HepG2 (cell line): ENCODE measurements around the gene PPP1R7. TPM values are rescaled to one million over a fixed set of nuclear protein-coding genes. Genes with fewer than 3 reads are reported as not detected.

Source experiments
- ATAC-seq: fragments of 200-7000 bp; cut with Tn5 transposase; 3 replicates; pipeline ENCODE4 v1.9.1; 2020; ENCODE audit warnings: mild to moderate bottlenecking, moderate library complexity
- BruUV-seq: library from RNA; stranded (reverse); fragments of 400-500 nt; replicated peaks from 2 replicates; lab custom pipeline; 2021; lab: Mats Ljungman, UMichigan
- CTCF ChIA-PET: fragments of 300-600 bp; formaldehyde crosslinking; extraction: SDS; loops from one replicate; lab custom pipeline; 2021; ENCODE audit warnings: low total read pairs, inconsistent platforms, low intra/inter-chr PET ratio; lab: Yijun Ruan, JAX
- POLR2A ChIA-PET: fragments of 350-600 bp; sonication (Branson Sonifier 250); formaldehyde crosslinking; loops from one replicate; lab custom pipeline; 2020; ENCODE audit warnings: antibody characterized with exemption, inconsistent platforms; lab: Yijun Ruan, JAX
- DNase-seq: peaks from one replicate; pipeline ENCODE4 v3.0.0-alpha.2; 2015; ENCODE audit warnings: low spot score
- FAIRE-seq: peaks from 3 replicates; lab custom pipeline; 2011; peaks lifted over from hg19 to GRCh38; lab: Jason Lieb, UNC
- H2AFZ ChIP-seq: one replicate; pipeline ENCODE4 v1.6.1; 2011; ENCODE audit warnings: low read length, inconsistent platforms
- H3K27ac ChIP-seq: fragments of 300-600 bp; 3 replicates; pipeline ENCODE4 v1.8.0; 2011; ENCODE audit warnings: mixed run types, mild to moderate bottlenecking, mixed read lengths, low read length, inconsistent platforms; ENCODE audit not compliant: insufficient read depth; ENCODE audit errors: extremely low read length
- H3K27me3 ChIP-seq, 2 experiments: fragments of 200-600 bp in 1 of 2; 2 replicates in 1 of 2; 3 replicates in 1 of 2; pipeline versions ENCODE4 v1.6.0 to v1.8.0; 2011; ENCODE audit warnings: low read length in 2 of 2, mild to moderate bottlenecking in 2 of 2, moderate library complexity in 2 of 2, inconsistent platforms in 1 of 2; ENCODE audit not compliant: insufficient read depth in 2 of 2, control insufficient read depth in 1 of 2
- H3K36me3 ChIP-seq, 2 experiments: fragments of 200-600 bp in 1 of 2; replicated peaks in 1 of 2; 2 replicates in 1 of 2; 3 replicates in 1 of 2; pipeline versions ENCODE4 v1.5.1 to v1.8.0; 2011; ENCODE audit warnings: low read length in 2 of 2, inconsistent platforms in 1 of 2; ENCODE audit not compliant: insufficient read depth in 2 of 2, control insufficient read depth in 1 of 2
- H3K4me1 ChIP-seq: 2 replicates; pipeline ENCODE4 v1.5.1; 2012; ENCODE audit warnings: low read length, inconsistent platforms; ENCODE audit not compliant: insufficient read depth
- H3K4me2 ChIP-seq: 2 replicates; pipeline ENCODE4 v1.6.0; 2011; ENCODE audit warnings: low read depth, low read length, inconsistent platforms
- H3K4me3 ChIP-seq, 3 experiments: fragments of 200-600 bp in 1 of 3; sonication (generic), shearing (Covaris generic) in 1 of 3; replicated peaks in 1 of 3; 2 replicates each; pipeline ENCODE4 v1.5.1; 2011 to 2016; ENCODE audit warnings: low read length in 3 of 3, inconsistent platforms in 2 of 3, low read depth in 2 of 3, mild to moderate bottlenecking in 2 of 3, control low read depth in 1 of 3, mixed read lengths in 1 of 3; ENCODE audit not compliant: insufficient read depth in 1 of 3
- H3K79me2 ChIP-seq: one replicate; pipeline ENCODE4 v1.6.1; 2011; ENCODE audit warnings: low read length, inconsistent platforms; ENCODE audit not compliant: insufficient read depth
- H3K9ac ChIP-seq: 2 replicates; pipeline ENCODE4 v1.6.0; 2011; ENCODE audit warnings: mild to moderate bottlenecking, low read depth, low read length, inconsistent platforms; ENCODE audit not compliant: insufficient read depth
- H3K9me3 ChIP-seq: 2 replicates; pipeline ENCODE4 v1.5.1; 2012; ENCODE audit warnings: mild to moderate bottlenecking, low read length
- H4K20me1 ChIP-seq: 2 replicates; pipeline ENCODE4 v1.6.0; 2011; ENCODE audit warnings: inconsistent platforms, mild to moderate bottlenecking, low read length, moderate library complexity; ENCODE audit not compliant: insufficient read depth
- AGO2 ChIP-seq: fragments of 200-400 bp; formaldehyde crosslinking; optimal IDR thresholded peaks from 2 replicates; pipeline ENCODE3; 2017; ENCODE audit warnings: mild to moderate bottlenecking, low read depth, low read length, moderate library complexity
- ATF7-NPFF ChIP-seq: sonication (generic); formaldehyde crosslinking; IDR thresholded peaks from 2 replicates; pipeline ENCODE4 v1.8.1; 2023; ENCODE audit warnings: mild to moderate bottlenecking, low read depth, missing genetic modification reagents, moderate library complexity
- CENPX ChIP-seq: sonication (generic); formaldehyde crosslinking; IDR thresholded peaks from 2 replicates; pipeline ENCODE4 v1.9.0; 2021; ENCODE audit warnings: mild to moderate bottlenecking, missing genetic modification reagents, moderate library complexity
- GFI1 ChIP-seq: sonication (generic); formaldehyde crosslinking; IDR thresholded peaks from 2 replicates; pipeline ENCODE4 v1.5.0; 2020; ENCODE audit warnings: missing genetic modification reagents, mild to moderate bottlenecking, borderline replicate concordance
- HMGA1 ChIP-seq: sonication (generic); formaldehyde crosslinking; conservative IDR thresholded peaks from 2 replicates; pipeline ENCODE4 v1.4.0; 2020; ENCODE audit warnings: missing genetic modification reagents
- HNRNPH1 ChIP-seq: fragments of 200-400 bp; formaldehyde crosslinking; optimal IDR thresholded peaks from 2 replicates; pipeline ENCODE3; 2017; ENCODE audit warnings: mild to moderate bottlenecking, low read depth, low read length
- IKZF1 ChIP-seq: fragments of 450-650 bp; IDR thresholded peaks from 2 replicates; pipeline ENCODE4 v1.7.1; 2016
- KDM6A ChIP-seq: IDR thresholded peaks from 2 replicates; pipeline ENCODE4 v1.6.1; 2016; ENCODE audit warnings: low read depth
- RARA ChIP-seq: IDR thresholded peaks from 2 replicates; pipeline ENCODE4 v1.6.1; 2016; ENCODE audit warnings: missing genetic modification reagents, missing compliant biosample characterization
- RORA ChIP-seq: sonication (generic); formaldehyde crosslinking; IDR thresholded peaks from 2 replicates; pipeline ENCODE4 v1.5.0; 2020; ENCODE audit warnings: mild to moderate bottlenecking, missing genetic modification reagents, moderate library complexity
- SNAPC2 ChIP-seq: sonication (generic); formaldehyde crosslinking; IDR thresholded peaks from 2 replicates; pipeline ENCODE4 v1.8.1; 2022; ENCODE audit warnings: mild to moderate bottlenecking, missing genetic modification reagents
- STAT5B ChIP-seq: sonication (generic); formaldehyde crosslinking; IDR thresholded peaks from 2 replicates; pipeline ENCODE4 v1.4.0; 2020; ENCODE audit warnings: missing genetic modification reagents
- THYN1 ChIP-seq: sonication (generic); formaldehyde crosslinking; IDR thresholded peaks from 2 replicates; pipeline ENCODE4 v1.8.1; 2023; ENCODE audit warnings: low read depth, mild to moderate bottlenecking, moderate library complexity, missing genetic modification reagents, borderline replicate concordance
- ZNF44 ChIP-seq: sonication (generic); formaldehyde crosslinking; IDR thresholded peaks from 2 replicates; pipeline ENCODE4 v1.5.1; 2020; ENCODE audit warnings: mild to moderate bottlenecking, missing genetic modification reagents
- ZNF577 ChIP-seq: sonication (generic); formaldehyde crosslinking; IDR thresholded peaks from 2 replicates; pipeline ENCODE4 v1.4.0; 2020; ENCODE audit warnings: mild to moderate bottlenecking, low read depth, missing genetic modification reagents, borderline replicate concordance
- ZNF607 ChIP-seq: sonication (generic); formaldehyde crosslinking; IDR thresholded peaks from 2 replicates; pipeline ENCODE4 v1.5.1; 2020; ENCODE audit warnings: missing genetic modification reagents, mild to moderate bottlenecking, borderline replicate concordance
- WGBS: methylation state at CpG from one replicate; pipeline ENCODE4 v1.1.6; 2017; ENCODE audit warnings: low lambda C conversion rate; 5-methylcytosine and 5-hydroxymethylcytosine counted together
- in situ Hi-C: cut with HindIII; loops from 2 replicates; pipeline ENCODE4 v1.10.0; 2017; ENCODE audit warnings: low pct_unique_long_range_greater_than_20kb; ENCODE audit not compliant: extremely low pct_ligation_motif_present
- intact Hi-C: fragments of 100-400 bp; cut with micrococcal nuclease; formaldehyde crosslinking; loops from one replicate; pipeline ENCODE4 v1.10.0; 2022; ENCODE audit not compliant: unreplicated experiment
- polyA plus RNA-seq, 8 experiments: library from polyadenylated mRNA; depleted of rRNA in 3 of 8; stranded (reverse) in 7 of 8; unstranded in 1 of 8; fragments of >200 nt; fragmentation: Illumina TruSeq in 4 of 8; extraction: Trizol in 4 of 8; gene quantifications; 2 replicates each; pipeline versions ENCODE4 v1.2.1 to v1.2.3, GENCODE V29; 2011 to 2016; ENCODE audit warnings: low read depth in 4 of 8, missing spikeins in 1 of 8, mixed read lengths in 1 of 8; ENCODE audit not compliant: insufficient read depth in 1 of 8
- total RNA-seq, 5 experiments: library from RNA; depleted of rRNA; stranded (reverse); fragments of >200 nt; fragmentation: Illumina TruSeq; extraction: Trizol; gene quantifications; 2 replicates each; pipeline ENCODE4 v1.2.3, GENCODE V29; 2016; ENCODE audit warnings: low read depth in 1 of 5
- TF ChIP-seq, protein P1 (sequence below): IDR thresholded peaks from 2 replicates; pipeline ENCODE4 v1.6.1; 2016; ENCODE audit warnings: mild to moderate bottlenecking, missing biosample characterization, missing genetic modification reagents
- TF ChIP-seq, protein P2 (sequence below): sonication (generic); formaldehyde crosslinking; IDR thresholded peaks from 2 replicates; pipeline ENCODE4 v1.5.0; 2020; ENCODE audit warnings: mild to moderate bottlenecking, missing genetic modification reagents, borderline replicate concordance
- TF ChIP-seq, protein P3 (sequence below): sonication (generic); formaldehyde crosslinking; IDR thresholded peaks from 2 replicates; pipeline ENCODE4 v1.4.0; 2020; ENCODE audit warnings: mild to moderate bottlenecking, missing genetic modification reagents

The PPP1R7 gene
- total and polyA plus RNA-seq, 2 of the 13 experiments (the other 11 are each of a cell fraction or from before 2014, with no cell fraction given) = 33.3 to 67.9 TPM

DNA sequence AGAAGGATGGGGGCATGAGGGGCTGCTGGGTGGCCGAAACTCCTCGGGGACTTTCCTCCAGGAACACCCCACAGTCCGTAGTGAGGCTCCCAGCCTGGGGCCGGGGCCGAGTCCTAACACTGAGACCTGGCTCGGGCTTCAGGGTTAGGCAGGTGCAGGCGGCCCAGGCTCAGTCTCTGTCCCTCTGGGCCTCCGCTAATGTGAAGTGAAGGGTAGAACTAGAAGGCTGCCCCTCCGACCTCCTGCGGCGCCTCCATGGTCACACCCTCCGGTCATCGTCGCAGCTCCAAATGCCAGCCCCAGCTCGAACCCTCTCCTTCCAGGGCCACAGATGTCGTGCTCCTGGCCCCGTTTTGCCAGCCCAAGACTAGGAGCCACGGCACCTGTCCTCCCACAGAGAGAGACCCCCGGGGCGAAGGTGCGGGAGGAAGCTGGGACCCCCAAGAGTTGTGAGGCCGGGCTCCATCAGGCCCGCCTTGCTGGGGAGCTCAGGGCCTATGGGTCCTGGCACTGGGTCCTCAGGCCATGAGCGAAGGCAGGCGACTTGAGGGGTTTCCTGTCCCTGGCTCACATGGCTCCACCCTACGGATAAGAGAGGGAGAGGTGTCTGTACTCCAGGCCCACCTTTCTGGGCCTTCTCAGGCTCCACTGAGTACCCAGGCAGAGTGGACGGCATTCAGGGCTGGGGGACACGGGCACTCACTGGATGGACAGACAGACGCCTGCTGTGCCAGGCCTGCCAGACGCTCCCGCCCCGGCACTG, 39.0 kb downstream of the PPP1R7 start:
- Histone ChIP-seq H3K9ac (no peak overlapping the region), H2AFZ (no peak overlapping the region), H3K9me3 (no peaks in the 10 kb centered on the region), H3K27me3 (peaks cover 8 to 45% of the 10 kb centered on the region in 2 experiments), H3K36me3 (no peaks in the 10 kb centered on the region), H3K79me2 (no peaks in the 10 kb centered on the region), H3K27ac (no peak overlapping the region), H3K4me1 (peaks cover 23% of the 10 kb centered on the region), H4K20me1 (no peaks in the 10 kb centered on the region), H3K4me3 (no peak overlapping the region)
- 66% methylated on average over 20 of the region's 32 CpGs for WGBS
- no peak for DNase-seq
- intact Hi-C loops (no loop called here), in situ Hi-C loops (no loop called here)
- no TSS peak for BruUV-seq
- CTCF ChIA-PET = no interaction called here
- peak; percentile 5 for ATAC-seq
- TF ChIP-seq HNRNPH1 (no peak), ZNF44 (CRISPR knock-in tag) (no peak), CENPX (CRISPR knock-in tag) (no peak), IKZF1 (no peak), ATF7-NPFF (no peak), RORA (CRISPR knock-in tag) (no peak), ZNF577 (CRISPR knock-in tag) (no peak), RARA (no peak), KDM6A (CRISPR knock-in tag) (no peak), GFI1 (CRISPR knock-in tag) (no peak), SNAPC2 (CRISPR knock-in tag) (no peak), AGO2 (no peak), ZNF607 (no peak), STAT5B (CRISPR knock-in tag) (no peak), HMGA1 (CRISPR knock-in tag) (no peak), THYN1 (CRISPR knock-in tag) (no peak)
- TF ChIP-seq, protein P1, sequence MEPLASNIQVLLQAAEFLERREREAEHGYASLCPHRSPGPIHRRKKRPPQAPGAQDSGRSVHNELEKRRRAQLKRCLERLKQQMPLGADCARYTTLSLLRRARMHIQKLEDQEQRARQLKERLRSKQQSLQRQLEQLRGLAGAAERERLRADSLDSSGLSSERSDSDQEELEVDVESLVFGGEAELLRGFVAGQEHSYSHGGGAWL (CRISPR knock-in tag) = no peak
- TF ChIP-seq, protein P2, sequence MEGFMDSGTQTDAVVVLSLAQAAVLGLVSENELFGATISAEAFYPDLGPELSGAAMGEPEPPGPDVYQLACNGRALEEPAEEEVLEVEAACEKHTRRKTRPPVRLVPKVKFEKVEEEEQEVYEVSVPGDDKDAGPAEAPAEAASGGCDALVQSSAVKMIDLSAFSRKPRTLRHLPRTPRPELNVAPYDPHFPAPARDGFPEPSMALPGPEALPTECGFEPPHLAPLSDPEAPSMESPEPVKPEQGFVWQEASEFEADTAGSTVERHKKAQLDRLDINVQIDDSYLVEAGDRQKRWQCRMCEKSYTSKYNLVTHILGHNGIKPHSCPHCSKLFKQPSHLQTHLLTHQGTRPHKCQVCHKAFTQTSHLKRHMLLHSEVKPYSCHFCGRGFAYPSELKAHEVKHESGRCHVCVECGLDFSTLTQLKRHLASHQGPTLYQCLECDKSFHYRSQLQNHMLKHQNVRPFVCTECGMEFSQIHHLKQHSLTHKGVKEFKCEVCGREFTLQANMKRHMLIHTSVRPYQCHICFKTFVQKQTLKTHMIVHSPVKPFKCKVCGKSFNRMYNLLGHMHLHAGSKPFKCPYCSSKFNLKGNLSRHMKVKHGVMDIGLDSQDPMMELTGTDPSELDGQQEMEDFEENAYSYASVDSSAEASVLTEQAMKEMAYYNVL (CRISPR knock-in tag) = no peak
- TF ChIP-seq, protein P3, sequence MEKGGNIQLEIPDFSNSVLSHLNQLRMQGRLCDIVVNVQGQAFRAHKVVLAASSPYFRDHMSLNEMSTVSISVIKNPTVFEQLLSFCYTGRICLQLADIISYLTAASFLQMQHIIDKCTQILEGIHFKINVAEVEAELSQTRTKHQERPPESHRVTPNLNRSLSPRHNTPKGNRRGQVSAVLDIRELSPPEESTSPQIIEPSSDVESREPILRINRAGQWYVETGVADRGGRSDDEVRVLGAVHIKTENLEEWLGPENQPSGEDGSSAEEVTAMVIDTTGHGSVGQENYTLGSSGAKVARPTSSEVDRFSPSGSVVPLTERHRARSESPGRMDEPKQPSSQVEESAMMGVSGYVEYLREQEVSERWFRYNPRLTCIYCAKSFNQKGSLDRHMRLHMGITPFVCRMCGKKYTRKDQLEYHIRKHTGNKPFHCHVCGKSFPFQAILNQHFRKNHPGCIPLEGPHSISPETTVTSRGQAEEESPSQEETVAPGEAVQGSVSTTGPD (CRISPR knock-in tag) = no peak
- TF ChIP-seq, all 625 proteins: peak for 0
- POLR2A ChIA-PET = no interaction called here
- H3K4me2 ChIP-seq = no peak overlapping the region
- FAIRE-seq = no peak
